ENCODE data around the gene SLC17A5.

DNA sequence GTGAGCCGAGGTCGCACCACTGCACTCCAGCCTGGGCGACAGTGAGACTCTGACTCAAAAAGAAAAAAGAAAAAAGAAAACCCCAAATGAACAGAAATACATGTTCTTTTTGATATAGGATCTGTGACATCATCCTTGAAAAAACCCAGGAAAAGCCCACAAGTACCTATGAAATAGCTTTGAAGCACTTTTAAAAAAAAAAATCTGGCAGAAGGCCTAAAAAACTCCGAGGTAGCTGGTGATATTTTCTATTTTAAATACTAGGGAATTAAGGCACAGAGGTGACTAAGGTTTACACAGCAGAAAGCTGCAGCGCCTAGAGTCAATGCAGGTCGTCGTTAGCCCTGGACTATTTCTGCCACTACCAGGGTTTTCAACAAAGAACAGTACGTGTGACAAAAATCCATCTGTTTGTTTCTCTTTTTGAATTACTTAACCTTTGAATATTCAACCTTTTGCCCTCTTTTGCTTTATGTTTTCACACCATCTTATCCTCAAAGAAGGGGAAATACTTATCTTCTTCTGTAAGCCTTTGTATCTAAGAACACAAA, 93.5 kb downstream of the SLC17A5 start:
- TF ChIP-seq, protein P1, sequence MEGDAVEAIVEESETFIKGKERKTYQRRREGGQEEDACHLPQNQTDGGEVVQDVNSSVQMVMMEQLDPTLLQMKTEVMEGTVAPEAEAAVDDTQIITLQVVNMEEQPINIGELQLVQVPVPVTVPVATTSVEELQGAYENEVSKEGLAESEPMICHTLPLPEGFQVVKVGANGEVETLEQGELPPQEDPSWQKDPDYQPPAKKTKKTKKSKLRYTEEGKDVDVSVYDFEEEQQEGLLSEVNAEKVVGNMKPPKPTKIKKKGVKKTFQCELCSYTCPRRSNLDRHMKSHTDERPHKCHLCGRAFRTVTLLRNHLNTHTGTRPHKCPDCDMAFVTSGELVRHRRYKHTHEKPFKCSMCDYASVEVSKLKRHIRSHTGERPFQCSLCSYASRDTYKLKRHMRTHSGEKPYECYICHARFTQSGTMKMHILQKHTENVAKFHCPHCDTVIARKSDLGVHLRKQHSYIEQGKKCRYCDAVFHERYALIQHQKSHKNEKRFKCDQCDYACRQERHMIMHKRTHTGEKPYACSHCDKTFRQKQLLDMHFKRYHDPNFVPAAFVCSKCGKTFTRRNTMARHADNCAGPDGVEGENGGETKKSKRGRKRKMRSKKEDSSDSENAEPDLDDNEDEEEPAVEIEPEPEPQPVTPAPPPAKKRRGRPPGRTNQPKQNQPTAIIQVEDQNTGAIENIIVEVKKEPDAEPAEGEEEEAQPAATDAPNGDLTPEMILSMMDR (conservative IDR thresholded peaks at IDR 0.05 in 1 of 2, IDR thresholded peaks at IDR 0.05 in 1 of 2; ENCODE audit: extremely low read depth in 1 of 2, insufficient read depth in 1 of 2, low read depth in 1 of 2, low read length in 2 of 2) = no peak
- TF ChIP-seq EZH2 (IDR thresholded peaks at IDR 0.05; ENCODE audit: borderline replicate concordance, low read length) = no peak
